Measurements from ENCODE around the gene RAVER1. TPM values are rescaled to one million over a fixed set of nuclear protein-coding genes. Genes with fewer than 3 reads are reported as not detected.

RAVER1 gene
- total and polyA plus RNA-seq, 10 of the 15 experiments (the other 5 are each of a cell fraction or from before 2014, with no cell fraction given), result 0.03 to 87.0 (median 12.1) TPM

DNA sequence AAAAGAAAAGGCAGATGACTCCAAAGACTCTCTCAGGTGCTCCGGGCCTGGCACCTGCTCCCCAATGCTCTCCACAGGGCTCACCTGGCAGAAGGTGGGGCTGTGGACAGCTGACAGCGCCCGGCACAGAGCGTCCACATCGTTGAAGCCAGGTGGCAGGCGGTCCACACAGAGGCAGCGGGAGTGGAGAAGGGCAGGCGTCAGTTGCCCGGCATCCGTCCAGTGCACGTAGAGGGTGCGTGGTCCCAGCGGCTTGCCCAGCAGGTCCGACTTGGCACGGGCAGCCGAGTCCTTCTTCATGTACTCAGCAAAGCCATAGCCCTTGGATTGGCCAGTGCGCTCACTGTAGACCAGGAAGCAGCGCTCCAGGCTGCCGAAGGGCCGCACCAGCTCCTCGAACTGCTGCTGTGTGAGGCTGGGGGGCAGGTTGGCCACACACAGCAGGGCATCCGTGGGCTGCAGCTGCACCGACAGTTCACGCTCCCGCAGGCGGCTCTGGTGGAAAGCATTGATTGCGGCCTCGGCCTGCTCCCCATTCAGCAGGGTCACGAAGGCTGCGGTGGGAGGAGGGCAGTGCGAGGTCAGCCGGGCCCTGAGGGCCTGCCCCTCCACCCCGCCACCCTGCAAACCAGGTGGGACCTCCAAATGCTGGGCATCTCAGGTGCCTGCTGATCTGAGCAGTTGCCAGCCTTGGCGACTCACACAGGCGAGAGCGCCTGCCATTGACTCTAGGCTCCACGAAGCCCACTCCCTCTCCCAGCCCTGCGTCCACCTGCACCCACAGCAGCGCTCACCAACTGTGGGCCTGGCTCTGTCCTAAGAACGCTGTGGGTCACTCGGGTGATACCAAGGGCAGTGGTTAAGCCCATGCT, 4.5 kb downstream of the RAVER1 start (continued):
- TF ChIP-seq CUX1 (IDR thresholded peaks at IDR 0.05; ENCODE audit: insufficient replicate concordance, low read depth, low read length) (no peak), CBFB (IDR thresholded peaks at IDR 0.05; ENCODE audit: low read depth) (no peak), NFIC (IDR thresholded peaks at IDR 0.05; ENCODE audit: low read depth, low read length) (no peak)

- Histone ChIP-seq H3K9ac (ENCODE audit: control insufficient read depth, insufficient read depth, low read length) (no peak overlapping the region), H3K4me1 (ENCODE audit: control insufficient read depth, insufficient read depth, low read length) (peaks cover 5% of the 10 kb centered on the region), H3K36me3 (ENCODE audit: control insufficient read depth in 2 of 2, insufficient read depth in 2 of 2, low read length in 1 of 2) (peaks cover 22 to 45% of the 10 kb centered on the region in 2 experiments), H2AFZ (ENCODE audit: control insufficient read depth, low read depth, low read length) (no peak overlapping the region), H3K4me2 (ENCODE audit: control insufficient read depth, insufficient read depth) (no peak overlapping the region), H3K27ac (ENCODE audit: control insufficient read depth, insufficient read depth) (no peak overlapping the region), H3K27me3 (replicated peaks in 1 of 2; ENCODE audit: control insufficient read depth in 2 of 2, insufficient read depth in 2 of 2, low read length in 1 of 2) (no peaks in the 10 kb centered on the region), H3K79me2 (ENCODE audit: control insufficient read depth, insufficient read depth, low read length) (peaks cover 22% of the 10 kb centered on the region), H3K4me3 (no peak overlapping the region), H4K20me1 (ENCODE audit: control insufficient read depth, insufficient read depth) (no peaks in the 10 kb centered on the region), H3K9me3 (replicated peaks; ENCODE audit: control insufficient read depth, insufficient read depth, low read length) (no peaks in the 10 kb centered on the region)
- in situ Hi-C loops (cut with MboI), result no loop called here
- RAD21 ChIA-PET (ENCODE audit: unreplicated experiment), result interaction anchor here (0.7 kb wide), 1 partner anchor 61 kb away, joined by 3 read pairs; no protein-coding TSS in a partner anchor
- BruUV-seq (replicated peaks), result no TSS peak
- 86% methylated on average over 7 of the region's 7 CpGs for whole genome bisulfite sequencing (ENCODE audit: insufficient coverage, insufficient replicate concordance, low lambda C conversion rate, missing lambda C conversion rate)
- ATAC-seq (no peak), FAIRE-seq (no peak), DNase-seq (ENCODE audit: low read depth, low spot score) (no peak)
- intact Hi-C loops (cut with micrococcal nuclease; ENCODE audit: unreplicated experiment), result no loop called here
- CTCF ChIA-PET, result interaction anchor here (0.8 kb wide), 1 partner anchor 12 kb away, joined by 3 read pairs; no protein-coding TSS in a partner anchor
- POLR2A ChIA-PET, result interaction anchor here (0.7 kb wide), 1 partner anchor 364 kb away, joined by 4 read pairs; no protein-coding TSS in a partner anchor
- SMC1A ChIA-PET (ENCODE audit: uncharacterized antibody, unreplicated experiment), result no interaction called here
- TF ChIP-seq NRF1 (conservative IDR thresholded peaks at IDR 0.05; ENCODE audit: low read depth, low read length) (no peak), CUX1 (IDR thresholded peaks at IDR 0.05; ENCODE audit: insufficient replicate concordance, low read depth, low read length) (no peak), RELA (IDR thresholded peaks at IDR 0.05; ENCODE audit: borderline replicate concordance, partially characterized antibody) (no peak), MXI1 (IDR thresholded peaks at IDR 0.05; ENCODE audit: low read depth, low read length) (no peak), RBBP5 (conservative IDR thresholded peaks at IDR 0.05) (no peak), TARDBP (IDR thresholded peaks at IDR 0.05; ENCODE audit: borderline replicate concordance) (no peak), YBX1 (IDR thresholded peaks at IDR 0.05) (no peak), ETV6 (conservative IDR thresholded peaks at IDR 0.05 in 1 of 2, IDR thresholded peaks at IDR 0.05 in 1 of 2; ENCODE audit: borderline replicate concordance in 1 of 2, low read depth in 1 of 2) (no peak), GABPA (IDR thresholded peaks at IDR 0.05; ENCODE audit: low read depth) (no peak)
Measured at GRCh38 chr19:10327793-10328192, 5.5 kb downstream of the RAVER1 start.

All from GM12878 (cell line).